Measurements from ENCODE around the gene NAT10.
"Not testable (repeated sequence)": the region's sequence is repeated elsewhere in the genome, so short reads cannot be mapped to it uniquely, and the experiment has no call there.

NAT10 gene

DNA sequence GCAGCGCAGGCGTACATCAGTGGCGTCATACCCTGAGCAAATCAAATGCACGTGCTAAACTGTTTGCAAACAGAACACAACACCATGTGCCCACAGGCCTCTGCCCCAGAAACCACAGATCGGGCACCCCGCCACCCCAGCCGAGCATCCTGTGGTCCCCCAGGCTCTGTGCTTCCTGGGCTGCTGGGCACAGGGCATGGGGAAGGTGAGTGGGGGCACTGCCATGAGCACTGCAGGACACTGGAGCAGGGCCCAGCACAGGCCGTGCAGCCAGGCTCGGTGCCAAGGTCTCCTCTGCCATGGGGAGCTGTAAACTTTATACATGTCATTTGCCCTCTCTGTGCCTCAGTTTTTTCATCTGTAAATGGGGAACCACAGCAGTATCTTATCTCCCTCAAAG is 62.5 kb downstream of the NAT10 start:
- DNase-seq (ENCODE audit: low spot score) = no peak

DNA sequence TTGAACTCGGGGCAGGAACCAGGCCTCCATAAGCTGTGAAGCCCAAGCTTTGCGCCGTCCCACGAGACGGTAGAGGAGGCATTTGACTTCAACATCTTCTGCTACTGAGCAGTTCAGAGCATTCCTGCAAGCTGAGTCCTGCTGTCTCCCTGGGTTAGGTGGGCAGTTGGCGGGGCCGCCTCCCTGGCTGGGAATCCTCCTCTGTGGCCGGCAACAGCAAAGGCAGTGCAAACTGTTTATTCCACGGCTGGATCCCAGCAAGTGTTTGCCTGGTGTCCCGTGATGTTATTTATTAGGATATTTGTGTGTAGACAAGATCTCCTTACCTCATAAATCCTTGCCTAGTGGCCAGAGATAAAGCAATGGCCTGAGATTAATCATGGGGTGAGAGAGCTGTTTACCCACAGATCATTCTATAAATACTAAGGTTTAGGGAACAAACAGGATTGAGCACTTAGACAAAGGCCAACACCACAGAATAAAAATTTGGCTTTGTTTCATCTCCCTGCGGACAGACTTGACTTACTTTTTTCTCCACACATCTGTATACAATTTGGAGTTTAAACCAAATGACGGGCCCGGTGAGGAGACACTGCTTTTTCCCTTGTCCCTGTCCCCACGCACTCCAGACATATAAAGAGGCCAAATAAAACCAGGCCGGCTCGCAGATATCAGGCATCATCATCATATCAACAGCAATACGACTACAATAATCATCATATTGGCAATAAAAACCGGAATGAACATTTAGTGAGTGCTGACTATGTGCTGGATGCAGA is 63.4 kb downstream of the NAT10 start:
- DNase-seq (ENCODE audit: low spot score) = no peak

DNA sequence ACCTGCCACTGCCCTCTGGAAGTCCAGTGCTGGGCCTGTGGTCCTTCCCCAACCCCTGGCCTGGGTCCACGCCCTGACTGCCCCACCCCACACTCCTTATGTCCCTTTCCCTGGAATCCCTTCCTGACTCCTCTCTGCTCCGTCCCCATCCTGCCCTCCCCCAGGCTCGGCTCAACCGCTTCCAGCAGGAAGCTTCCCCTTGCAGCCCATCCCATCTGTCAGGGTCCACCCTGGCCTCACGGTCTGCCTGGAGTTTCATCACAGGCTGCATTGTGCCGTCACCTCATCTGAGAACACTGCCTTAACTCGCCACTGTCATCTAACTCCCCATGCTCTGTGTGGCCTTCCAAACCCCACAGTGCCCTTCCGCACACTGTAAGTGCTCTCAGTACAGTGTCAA is 64.3 kb downstream of the NAT10 start:
- no peak for DNase-seq (ENCODE audit: low spot score)

DNA sequence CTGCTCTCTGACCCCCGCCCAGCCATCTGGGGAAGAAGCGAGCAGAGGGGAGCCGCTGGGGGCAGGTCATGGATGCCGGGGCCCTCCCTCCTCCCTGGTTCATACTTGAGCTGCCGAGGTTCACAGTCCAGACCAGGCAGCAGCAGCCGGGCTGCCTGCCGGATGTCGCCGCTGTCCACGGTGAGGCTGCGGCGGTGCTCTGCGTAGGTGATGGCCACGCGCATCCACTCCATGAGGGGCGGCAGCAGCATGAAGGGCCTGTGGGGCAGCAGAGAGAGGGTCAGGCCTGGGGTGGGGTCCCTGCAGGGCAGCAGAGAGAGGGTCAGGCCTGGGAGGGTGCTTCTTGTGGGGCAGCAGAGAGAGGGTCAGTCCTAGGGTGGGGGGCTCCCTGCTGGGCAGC is 67.6 kb downstream of the NAT10 start:
- DNase-seq (ENCODE audit: low spot score) = no peak

DNA sequence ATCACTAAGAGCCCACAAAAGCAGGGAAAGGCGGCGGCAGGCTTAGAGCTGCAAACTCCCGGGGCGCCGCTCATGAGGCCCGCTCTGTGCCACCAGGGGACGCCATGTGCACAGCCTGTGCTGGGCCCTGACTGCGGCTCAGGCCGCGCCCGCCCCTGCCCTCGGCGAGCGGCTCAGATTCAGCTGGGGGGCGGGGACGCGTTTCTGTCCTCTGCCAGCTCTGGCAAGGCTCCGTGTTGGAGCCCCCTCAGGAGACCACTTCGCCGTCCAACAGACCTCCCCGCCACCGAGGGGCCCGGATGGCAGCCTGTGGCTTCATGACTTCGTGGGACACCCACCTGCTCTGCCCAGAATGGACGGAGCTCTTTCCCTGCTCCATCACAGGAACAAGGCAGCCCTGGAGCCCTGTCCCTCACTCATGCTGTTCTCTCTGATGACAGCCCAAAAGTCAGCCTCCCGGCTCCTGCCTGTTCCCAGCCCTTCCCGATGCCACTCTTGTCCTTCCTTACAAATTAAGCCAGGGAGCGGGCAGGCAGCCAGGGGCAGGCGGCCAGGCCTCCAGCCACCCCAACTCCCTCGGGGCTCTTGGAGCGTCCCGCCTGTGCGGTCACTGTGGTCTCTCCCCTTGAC is 69.1 kb downstream of the NAT10 start:
- peak; percentile 52 for DNase-seq (ENCODE audit: low spot score)

DNA sequence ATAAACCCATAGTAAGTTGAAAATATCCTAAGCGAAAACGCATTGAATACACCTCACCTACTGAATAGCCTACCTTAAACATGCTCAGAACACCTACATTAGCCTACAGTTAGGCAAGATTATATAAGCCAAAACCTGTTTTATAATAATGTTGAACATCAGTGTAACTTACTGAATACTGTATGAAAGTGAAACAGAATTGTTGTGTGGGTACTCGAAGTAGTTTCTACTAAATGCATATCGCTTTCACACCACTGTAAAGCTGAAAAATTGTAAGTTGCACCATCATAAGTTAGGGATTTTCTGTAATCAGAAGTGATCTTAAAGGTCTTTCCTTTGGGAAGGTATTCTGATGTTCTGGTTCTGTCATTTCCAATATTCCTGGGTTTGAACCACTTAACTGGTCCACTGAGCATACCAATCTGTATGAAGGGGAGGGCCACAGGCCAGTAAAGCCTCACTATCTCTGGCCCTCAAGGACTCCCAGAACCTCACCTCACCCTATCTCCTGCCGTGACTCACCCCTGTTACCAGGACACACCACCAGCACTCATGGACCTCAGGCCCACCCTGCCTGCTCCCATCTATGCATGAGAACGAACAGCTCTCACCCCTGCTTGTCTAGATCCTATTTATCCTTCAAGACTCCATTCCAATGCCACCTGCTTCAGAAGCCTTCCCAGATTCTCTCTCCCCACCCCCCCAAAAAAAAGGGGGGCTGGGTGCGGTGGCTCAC is 70.0 kb downstream of the NAT10 start:
- no peak for DNase-seq (ENCODE audit: low spot score)

DNA sequence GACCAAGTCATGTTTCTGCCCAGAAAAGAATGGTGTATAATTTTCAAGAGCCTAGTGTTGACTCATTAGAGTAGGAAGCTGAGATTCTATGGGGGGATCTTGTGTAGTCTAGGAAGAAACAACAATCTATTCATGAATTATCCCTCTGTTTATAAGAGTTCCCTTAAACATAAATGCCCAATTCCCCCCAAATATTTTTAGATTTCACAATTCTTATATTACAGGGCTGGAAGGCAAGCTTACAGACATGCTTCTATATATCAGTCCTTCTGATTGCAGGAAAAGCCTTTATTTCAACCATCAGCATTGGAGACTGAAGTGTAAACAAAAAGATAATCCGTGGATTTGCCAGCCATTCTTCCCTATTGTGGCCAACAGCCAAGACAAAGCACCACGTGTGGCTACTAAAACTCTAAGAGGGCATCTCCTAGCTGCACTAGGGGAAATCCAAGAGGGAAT is 71.4 kb downstream of the NAT10 start:
- no peak for DNase-seq (ENCODE audit: low spot score)

DNA sequence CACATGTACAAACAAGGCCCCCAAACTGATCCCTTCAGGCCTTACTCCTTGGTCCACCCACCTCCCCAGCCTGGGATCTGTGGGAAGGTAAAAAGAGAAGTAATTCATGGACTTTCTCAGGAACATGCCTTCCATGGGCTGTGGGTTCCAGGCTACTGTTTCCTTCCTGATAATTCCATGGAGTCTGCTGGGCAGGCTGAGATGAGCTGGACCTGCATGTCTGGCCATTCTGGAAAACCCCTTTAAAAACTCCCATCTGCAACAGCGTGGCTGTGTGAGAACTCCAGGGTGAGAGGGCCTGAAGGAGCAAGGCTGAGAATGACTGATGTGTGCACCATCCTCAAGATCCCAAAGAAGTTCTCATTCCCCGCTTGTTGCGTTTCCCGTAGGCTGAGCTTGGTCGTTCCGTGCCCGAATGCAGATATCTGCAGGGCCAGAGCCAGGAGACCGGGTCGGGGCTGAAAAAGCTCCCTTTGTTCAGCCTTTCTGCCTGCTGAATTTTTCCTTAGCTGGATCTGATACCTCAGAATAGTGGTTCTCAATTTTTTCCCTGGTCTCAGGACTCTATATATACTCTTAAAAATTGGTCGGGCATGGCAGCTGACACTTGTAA is 72.9 kb downstream of the NAT10 start:
- DNase-seq (ENCODE audit: low spot score) = no peak

DNA sequence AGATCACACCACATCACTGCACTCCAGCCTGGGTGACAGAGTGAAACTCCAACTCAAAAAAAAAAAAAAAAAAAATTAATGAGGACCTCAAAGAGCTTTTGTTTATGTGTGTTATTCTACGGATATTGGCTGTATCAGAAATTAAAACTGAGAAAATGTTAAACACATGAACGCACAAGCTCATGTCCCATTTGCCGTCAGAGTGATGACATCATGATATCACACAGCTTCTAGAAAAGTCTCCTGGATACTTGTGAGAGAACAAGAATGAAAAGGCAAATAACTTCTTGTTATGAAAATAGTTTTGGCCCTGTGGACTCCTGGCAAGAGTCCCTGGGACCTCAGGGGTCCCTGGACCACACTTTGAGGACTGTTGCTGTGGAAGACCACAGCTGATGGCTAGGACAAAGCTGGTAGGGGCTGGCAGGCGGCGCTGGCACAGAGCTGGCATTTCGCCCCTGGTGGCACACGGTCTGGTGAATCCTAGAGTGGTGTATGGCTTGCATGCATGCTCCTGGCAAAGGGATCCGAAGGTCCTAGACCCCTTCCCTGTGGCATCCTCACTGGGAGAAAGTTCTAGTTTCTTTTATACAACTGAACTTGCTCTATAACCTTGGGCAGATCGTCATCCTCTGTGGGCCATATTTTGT is 73.7 kb downstream of the NAT10 start:
- DNase-seq (ENCODE audit: low spot score) = no peak

DNA sequence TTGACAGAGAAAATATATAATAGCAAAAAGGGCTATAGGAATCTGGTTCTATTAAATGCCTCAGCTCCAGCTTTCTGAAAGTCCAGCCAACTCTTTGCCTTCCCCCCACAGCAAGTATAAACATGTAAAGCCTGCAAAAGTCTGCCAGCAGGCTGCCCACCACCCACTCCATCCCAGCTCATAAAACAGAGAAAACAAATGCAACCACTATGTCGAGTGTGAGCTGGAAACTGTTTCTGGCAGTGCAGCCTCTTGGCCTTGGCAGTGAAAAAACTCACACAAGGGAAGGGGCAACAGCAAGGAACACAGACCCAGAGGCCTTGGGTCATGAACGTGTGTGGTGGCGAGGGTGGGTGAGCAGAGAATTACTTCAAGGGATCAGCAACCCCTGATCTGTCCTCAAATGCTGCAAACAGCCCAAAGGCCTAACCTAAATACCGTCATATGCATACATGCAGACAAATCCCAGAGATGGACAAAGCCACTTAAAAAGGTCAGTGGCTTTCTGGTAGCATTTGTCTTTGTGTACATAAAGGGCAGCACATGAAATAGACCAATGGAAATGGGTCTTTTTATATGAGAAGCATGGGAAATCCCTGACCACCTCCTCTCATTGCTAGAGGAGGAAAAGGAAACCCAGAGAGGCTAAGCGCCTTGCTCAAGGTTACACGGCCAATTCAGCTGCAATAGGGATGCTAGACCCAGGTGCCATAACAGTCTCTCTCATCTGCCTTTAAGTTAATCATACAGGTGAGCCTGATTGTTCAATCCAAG is 74.8 kb downstream of the NAT10 start:
- DNase-seq (ENCODE audit: low spot score) = no peak

DNA sequence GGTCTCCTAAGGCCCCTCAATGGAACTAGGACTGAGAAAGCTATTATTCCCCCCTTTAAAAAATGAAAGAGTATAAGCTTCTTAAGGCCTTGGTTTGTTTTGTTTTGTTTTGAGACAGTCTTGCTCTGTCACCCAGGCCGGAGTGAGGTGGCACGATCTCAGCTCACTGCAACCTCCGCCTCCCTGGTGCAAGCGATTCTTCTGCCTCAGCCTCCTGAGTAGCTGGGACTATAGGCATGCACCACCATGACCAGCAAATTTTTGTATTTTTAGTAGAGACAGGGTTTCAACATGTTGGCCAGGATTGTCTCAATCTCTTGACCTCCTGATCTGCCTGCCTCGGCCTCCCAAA is 75.4 kb downstream of the NAT10 start:
- DNase-seq (ENCODE audit: low spot score) = not testable (repeated sequence)

DNA sequence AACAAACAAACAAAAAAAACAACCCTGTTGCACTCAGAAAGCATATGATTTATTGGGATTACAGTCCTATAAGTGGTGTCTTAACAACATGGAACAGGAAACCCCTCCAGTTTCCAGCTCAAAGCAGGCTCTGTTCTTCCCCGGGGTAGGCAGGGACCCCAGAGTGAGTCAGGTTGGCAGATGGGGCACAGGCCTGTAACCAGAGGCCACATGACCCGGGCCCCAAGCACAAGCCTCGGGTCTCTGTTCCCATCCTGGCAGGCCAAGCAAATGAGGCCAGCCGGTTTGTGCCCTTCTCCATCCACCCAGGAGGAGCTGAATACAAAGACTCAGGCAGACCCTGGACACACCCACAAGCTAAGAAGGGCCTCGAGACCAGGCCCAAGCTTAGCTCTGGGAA is 75.8 kb downstream of the NAT10 start:
- no peak for DNase-seq (ENCODE audit: low spot score)

DNA sequence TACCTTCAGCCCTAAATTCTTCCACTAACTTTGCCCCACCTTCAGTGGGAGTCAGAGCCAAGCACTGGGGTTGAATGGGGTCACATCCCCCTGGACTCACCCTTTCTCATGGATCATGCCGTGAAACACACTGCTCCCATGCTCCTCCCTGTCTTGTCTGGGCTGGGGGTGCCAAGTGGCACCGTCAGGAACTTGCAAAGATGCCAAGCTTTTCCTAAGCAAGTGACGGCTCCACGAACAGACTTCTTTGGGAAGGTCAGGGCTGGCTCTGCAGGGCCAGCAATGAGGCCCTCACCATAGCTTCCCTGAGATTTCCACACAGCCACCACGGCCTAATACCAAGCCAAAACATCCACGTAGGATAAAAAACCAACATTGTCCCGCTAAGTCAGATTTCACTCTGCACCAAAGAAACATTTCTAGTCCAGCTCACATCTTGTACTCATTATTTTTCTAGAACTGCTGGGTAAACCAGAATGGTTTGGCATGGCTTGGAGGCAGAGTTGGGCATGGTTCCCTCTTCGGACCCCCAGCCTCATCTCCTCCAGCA is 76.5 kb downstream of the NAT10 start:
- no peak for DNase-seq (ENCODE audit: low spot score)

DNA sequence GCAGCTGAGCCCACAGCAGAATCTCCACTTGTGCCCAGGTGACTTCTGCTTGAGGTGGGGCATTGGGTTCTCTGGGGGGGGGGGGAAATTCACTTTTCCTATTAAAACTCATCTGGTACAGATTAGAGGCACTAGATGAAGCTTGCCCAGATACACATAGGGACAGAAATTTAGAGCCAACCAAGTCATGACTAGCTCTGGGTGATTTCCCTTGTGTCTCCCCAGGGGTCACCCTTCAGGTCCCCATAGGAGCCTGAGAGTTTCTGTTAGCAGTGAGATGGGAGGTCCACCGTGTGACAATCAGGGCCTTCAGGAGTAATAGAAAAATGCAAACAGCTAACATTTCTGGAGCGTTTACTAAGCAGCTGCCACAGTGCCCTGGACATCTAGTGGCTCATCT is 77.0 kb downstream of the NAT10 start:
- DNase-seq (ENCODE audit: low spot score) = no peak

DNA sequence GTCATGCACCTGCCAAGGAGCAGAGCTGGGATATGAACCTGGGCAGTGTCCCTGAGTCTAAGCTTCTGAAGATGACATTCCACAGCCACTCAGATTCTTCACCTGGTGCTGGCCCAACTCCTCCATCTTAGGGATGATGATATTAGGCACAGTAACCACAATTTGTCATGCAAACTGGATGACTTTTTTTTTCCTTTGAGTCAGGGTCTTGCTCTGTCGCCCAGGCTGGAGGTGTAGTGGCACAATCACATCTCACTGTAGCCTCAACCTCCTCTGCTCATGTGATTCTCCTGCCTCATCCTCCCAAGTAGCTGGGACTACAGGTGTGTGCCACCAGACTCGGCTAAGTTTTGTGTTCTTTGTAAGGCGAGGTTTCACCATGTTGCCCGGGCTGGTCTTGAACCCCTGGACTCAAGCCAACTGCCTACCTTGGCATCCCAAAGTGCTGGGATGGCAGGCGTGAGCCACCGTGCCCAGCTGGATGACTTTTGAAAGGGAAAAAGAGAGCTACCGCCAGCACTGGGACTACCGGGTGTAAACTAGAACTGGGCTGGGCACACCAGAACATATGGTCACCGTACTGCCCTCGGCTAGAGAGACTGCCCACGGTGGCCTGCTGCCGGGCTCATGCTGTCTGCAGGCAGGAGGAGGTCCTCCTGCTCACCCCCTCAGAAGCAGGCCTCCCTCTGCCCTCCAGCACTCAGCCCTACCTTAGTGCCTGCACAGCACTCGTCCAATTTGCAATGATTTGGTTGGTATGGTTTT is 77.7 kb downstream of the NAT10 start:
- no peak for DNase-seq (ENCODE audit: low spot score)

DNA sequence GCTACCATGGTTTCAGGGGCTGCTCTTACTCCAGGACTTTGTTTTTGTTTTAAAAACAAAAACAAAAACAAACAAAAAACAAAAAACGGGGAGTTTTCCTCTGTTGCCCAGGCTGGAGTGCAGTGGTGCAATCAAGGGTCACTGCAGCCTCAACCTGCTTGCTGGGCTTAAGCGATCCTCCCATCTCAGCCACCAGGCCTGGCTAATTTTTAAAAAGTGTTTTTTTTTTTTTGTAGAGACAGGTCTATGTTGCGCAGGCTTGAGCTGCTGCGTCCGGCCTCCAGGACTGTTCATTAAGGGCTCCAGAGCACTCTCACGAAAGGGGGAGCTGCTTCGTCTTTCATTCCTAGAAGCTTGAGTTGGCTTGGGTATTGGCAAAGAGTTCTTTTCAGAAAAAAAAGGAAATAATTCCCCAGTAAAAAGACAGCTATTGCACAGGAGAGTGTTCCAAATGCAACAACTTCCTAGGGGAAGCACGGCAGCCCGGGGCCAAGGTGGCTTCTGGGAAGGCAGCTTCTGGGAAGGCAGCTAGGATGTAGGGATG is 78.5 kb downstream of the NAT10 start:
- DNase-seq (ENCODE audit: low spot score) = no peak

DNA sequence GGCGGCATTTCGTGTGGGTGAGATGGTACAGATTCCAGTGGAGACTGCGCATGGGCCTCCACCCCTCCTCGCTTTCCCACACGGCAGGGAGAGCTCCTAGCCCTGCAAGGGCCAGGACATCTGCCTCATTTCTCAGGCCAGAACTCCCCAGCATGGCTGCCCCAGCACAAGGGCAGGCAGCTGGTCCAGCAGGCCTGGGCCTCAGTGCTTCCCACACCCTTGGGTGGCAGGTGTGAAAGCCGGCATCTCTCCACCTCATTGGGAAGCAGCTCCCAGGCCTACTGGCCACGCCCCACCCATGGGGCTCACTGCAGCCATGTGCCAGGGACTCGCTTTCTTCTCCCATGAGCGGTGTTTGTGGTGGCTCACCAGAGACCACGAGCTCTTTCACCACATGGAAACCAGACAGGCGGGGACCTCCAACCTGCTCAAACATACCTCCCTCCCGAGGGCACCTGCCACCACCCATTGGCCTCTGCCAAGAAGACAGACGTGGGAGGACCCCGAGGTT is 79.1 kb downstream of the NAT10 start:
- no peak for DNase-seq (ENCODE audit: low spot score)

DNA sequence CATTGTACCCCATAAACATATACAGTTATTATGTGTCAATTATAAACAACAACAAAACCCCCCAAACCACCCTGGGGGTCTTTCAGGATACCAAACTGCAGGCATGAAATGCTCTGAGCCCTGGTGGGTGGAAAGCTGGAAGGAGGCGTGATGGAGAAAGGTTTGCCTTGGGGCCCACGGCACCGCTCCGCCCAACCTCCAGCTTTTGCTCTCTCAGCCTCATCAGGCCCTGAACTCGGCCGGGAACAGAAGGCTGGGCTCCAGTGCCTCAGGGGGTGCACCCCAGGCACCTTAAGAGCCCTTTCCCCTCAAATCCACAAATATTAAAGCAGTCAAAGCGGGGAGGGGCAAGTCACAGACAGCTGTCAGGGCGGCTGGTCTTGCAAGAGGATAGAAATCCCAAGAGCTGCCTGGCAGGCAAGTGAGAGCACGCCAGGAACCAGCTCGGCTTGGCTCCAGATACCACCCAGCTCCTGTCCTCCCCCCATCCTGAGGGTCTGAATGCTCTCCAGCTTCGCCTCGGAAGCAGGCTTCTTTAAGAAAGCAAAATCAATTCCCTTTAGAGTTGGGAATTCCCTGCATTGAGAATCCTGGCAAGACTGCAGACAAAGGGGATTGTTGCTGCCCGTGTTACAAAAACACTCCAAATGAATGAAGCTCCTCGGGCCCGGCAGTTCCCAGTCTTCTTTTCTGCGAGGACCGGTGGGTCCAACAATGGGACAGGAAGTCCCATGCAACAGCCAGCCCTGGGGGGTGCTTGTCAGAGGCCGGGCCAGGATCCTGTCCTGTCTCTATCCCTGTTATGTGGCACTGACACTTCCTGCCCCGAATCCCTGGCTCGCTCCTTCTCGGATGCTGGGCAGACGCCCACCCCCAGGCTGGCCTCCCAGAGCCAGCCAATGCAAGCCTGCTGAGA is 80.8 kb downstream of the NAT10 start:
- DNase-seq (ENCODE audit: low spot score) = no peak

DNA sequence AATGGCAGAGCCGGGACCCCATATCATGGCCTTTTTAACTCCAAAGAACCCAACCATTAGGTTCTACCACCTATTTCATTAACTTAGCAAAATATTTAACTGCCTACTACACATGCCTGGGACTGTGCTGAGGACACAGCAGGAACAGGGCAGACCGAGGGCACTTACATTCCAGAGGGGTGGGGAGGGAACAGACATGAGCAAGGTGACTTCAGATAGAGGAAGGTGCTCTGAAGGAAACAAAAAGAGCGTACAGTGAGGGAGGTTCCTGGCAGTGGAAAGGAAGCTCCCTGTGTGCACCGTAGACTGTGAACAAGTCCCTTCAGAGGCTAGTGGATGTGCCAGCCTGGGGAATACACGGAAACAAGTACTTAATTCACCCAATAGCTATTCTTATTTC is 82.8 kb downstream of the NAT10 start:
- DNase-seq (ENCODE audit: low spot score) = no peak

All from hematopoietic multipotent progenitor cell treated with erythropoietin and hydrocortisone succinate and interleukin-3 and kit ligand, for 17 days (in vitro differentiated cells).